Measurements from ENCODE around the gene DOK3. TPM values are rescaled to one million over a fixed set of nuclear protein-coding genes. Genes with fewer than 3 reads are reported as not detected.

DOK3 gene
- total RNA-seq, 8 experiments from 2014 or later, result 0.92 to 4.9 (median 2.4) TPM

- no peaks in the 10 kb centered on the region for H3K4me1 ChIP-seq (replicated peaks in 1 of 2)
- in situ Hi-C loops (cut with MboI; ENCODE audit: low pct_unique_long_range_greater_than_20kb in 2 of 9, low sequenced_read_pairs in 9 of 9, unreplicated experiment in 9 of 9), result no loop called here
- 75 to 100% (median 95%) methylated on average over 2 to 5 of the region's 12 CpGs; no CpG with 5 or more reads in 3 of the 10 experiments for WGBS, 10 experiments
- peak in 2 of 8 experiments; percentile 61 to 69 for ATAC-seq (replicated peaks in 6 of 8)
- no peak overlapping the region for H3K4me3 ChIP-seq
- no peak overlapping the region for H3K27ac ChIP-seq
Observed at GRCh38 chr5:177529247-177530203, 19.9 kb upstream of the DOK3 start.

GRCh38 chr5:177528631-177529030 is 19.0 kb upstream of the DOK3 start:
- ATAC-seq (replicated peaks in 6 of 8), result no peak
- in situ Hi-C loops (cut with MboI; ENCODE audit: low pct_unique_long_range_greater_than_20kb in 2 of 9, low sequenced_read_pairs in 9 of 9, unreplicated experiment in 9 of 9), result no loop called here
- 60 to 100% (median 97%) methylated on average over 1 to 8 of the region's 10 CpGs; no CpG with 5 or more reads in 2 of the 10 experiments for whole genome bisulfite sequencing, 10 experiments
- Histone ChIP-seq H3K27ac (no peak overlapping the region), H3K4me1 (replicated peaks in 1 of 2) (no peaks in the 10 kb centered on the region), H3K4me3 (no peak overlapping the region)

- in situ Hi-C loops (cut with MboI; ENCODE audit: low pct_unique_long_range_greater_than_20kb in 2 of 9, low sequenced_read_pairs in 9 of 9, unreplicated experiment in 9 of 9), result no loop called here
- no peak for ATAC-seq (replicated peaks in 6 of 8)
- WGBS, 10 experiments, result 95 to 100% (median 100%) methylated on average over 1 to 6 of the region's 8 CpGs; no CpG with 5 or more reads in 4 of the 10 experiments
Observed at GRCh38 chr5:177527595-177527994, 18.0 kb upstream of the DOK3 start.

GRCh38 chr5:177526791-177527190 is 17.2 kb upstream of the DOK3 start:
- Histone ChIP-seq H3K27ac (no peak overlapping the region), H3K4me3 (no peak overlapping the region), H3K4me1 (replicated peaks in 1 of 2) (no peaks in the 10 kb centered on the region)
- in situ Hi-C loops (cut with MboI; ENCODE audit: low pct_unique_long_range_greater_than_20kb in 2 of 9, low sequenced_read_pairs in 9 of 9, unreplicated experiment in 9 of 9), result no loop called here
- WGBS, 10 experiments, result 90 to 100% (median 96%) methylated on average over 2 to 5 of the region's 6 CpGs; no CpG with 5 or more reads in 5 of the 10 experiments
- no peak for ATAC-seq (replicated peaks in 6 of 8)

More at GRCh38 chr5:177527595-177527994, 18.0 kb upstream of the DOK3 start:
- Histone ChIP-seq H3K27ac (no peak overlapping the region), H3K4me3 (no peak overlapping the region), H3K4me1 (replicated peaks in 1 of 2) (no peaks in the 10 kb centered on the region)

GRCh38 chr5:177526191-177526590 is 16.6 kb upstream of the DOK3 start:
- no peak for ATAC-seq (replicated peaks in 6 of 8)
- Histone ChIP-seq H3K27ac (no peak overlapping the region), H3K4me3 (no peak overlapping the region), H3K4me1 (replicated peaks in 1 of 2) (no peaks in the 10 kb centered on the region)
- 80 to 100% (median 89%) methylated on average over 1 to 3 of the region's 4 CpGs; no CpG with 5 or more reads in 5 of the 10 experiments for WGBS, 10 experiments
- in situ Hi-C loops (cut with MboI; ENCODE audit: low pct_unique_long_range_greater_than_20kb in 2 of 9, low sequenced_read_pairs in 9 of 9, unreplicated experiment in 9 of 9), result no loop called here

- no peak overlapping the region for H3K27ac ChIP-seq
- H3K4me3 ChIP-seq, result no peak overlapping the region
- no peak for ATAC-seq (replicated peaks in 6 of 8)
- no peaks in the 10 kb centered on the region for H3K4me1 ChIP-seq (replicated peaks in 1 of 2)
- 80 to 83% methylated on average over 1 of the region's 10 CpGs; no CpG with 5 or more reads in 8 of the 10 experiments for WGBS, 10 experiments
- in situ Hi-C loops (cut with MboI; ENCODE audit: low pct_unique_long_range_greater_than_20kb in 2 of 9, low sequenced_read_pairs in 9 of 9, unreplicated experiment in 9 of 9), result loop anchor here in 1 of 9 experiments (25.0 kb wide), 1 partner anchor 138 kb away; the partner anchor contains the start of gene SLC34A1
Observed at GRCh38 chr5:177524941-177525655, 15.5 kb upstream of the DOK3 start.

GRCh38 chr5:177524539-177524900 is 14.9 kb upstream of the DOK3 start:
- no CpG with 5 or more reads among the region's 12 CpGs for WGBS, 10 experiments
- no peaks in the 10 kb centered on the region for H3K4me1 ChIP-seq (replicated peaks in 1 of 2)
- ATAC-seq (replicated peaks in 6 of 8), result peak in 1 of 8 experiments; percentile 13
- in situ Hi-C loops (cut with MboI; ENCODE audit: low pct_unique_long_range_greater_than_20kb in 2 of 9, low sequenced_read_pairs in 9 of 9, unreplicated experiment in 9 of 9), result loop anchor here in 1 of 9 experiments (25.0 kb wide), 1 partner anchor 137 kb away; the partner anchor contains the start of gene SLC34A1
- H3K4me3 ChIP-seq, result no peak overlapping the region
- no peak overlapping the region for H3K27ac ChIP-seq

- H3K4me3 ChIP-seq, result no peak overlapping the region
- H3K27ac ChIP-seq, result no peak overlapping the region
- in situ Hi-C loops (cut with MboI; ENCODE audit: low pct_unique_long_range_greater_than_20kb in 2 of 9, low sequenced_read_pairs in 9 of 9, unreplicated experiment in 9 of 9), result loop anchor here in 1 of 9 experiments (25.0 kb wide), 1 partner anchor 137 kb away; the partner anchor contains the start of gene SLC34A1
- H3K4me1 ChIP-seq (replicated peaks in 1 of 2), result peaks cover 4 to 5% of the 10 kb centered on the region in 2 donors
- WGBS, 10 experiments, result 80 to 100% (median 93%) methylated on average over 1 to 4 of the region's 19 CpGs; no CpG with 5 or more reads in 6 of the 10 experiments
- ATAC-seq (replicated peaks in 6 of 8), result peak in 4 of 8 experiments; percentile 11 to 17 (median 13)
Observed at GRCh38 chr5:177523711-177524538, 14.3 kb upstream of the DOK3 start.

- Histone ChIP-seq H3K4me1 (replicated peaks in 1 of 2) (peaks cover 5 to 6% of the 10 kb centered on the region in 2 donors), H3K27ac (no peak overlapping the region), H3K4me3 (no peak overlapping the region)
- no peak for ATAC-seq (replicated peaks in 6 of 8)
- WGBS, 10 experiments, result 100% methylated on average over 1 of the region's 2 CpGs; no CpG with 5 or more reads in 5 of the 10 experiments
- in situ Hi-C loops (cut with MboI; ENCODE audit: low pct_unique_long_range_greater_than_20kb in 2 of 9, low sequenced_read_pairs in 9 of 9, unreplicated experiment in 9 of 9), result loop anchor here in 1 of 9 experiments (25.0 kb wide), 1 partner anchor 134 kb away; the partner anchor contains the start of gene SLC34A1
Observed at GRCh38 chr5:177520916-177521513, 11.4 kb upstream of the DOK3 start.

GRCh38 chr5:177520271-177520670 is 10.6 kb upstream of the DOK3 start:
- no peak for ATAC-seq (replicated peaks in 6 of 8)
- in situ Hi-C loops (cut with MboI; ENCODE audit: low pct_unique_long_range_greater_than_20kb in 2 of 9, low sequenced_read_pairs in 9 of 9, unreplicated experiment in 9 of 9), result loop anchor here in 1 of 9 experiments (25.0 kb wide), 1 partner anchor 133 kb away; the partner anchor contains the start of gene SLC34A1
- WGBS, 10 experiments, result 80 to 100% (median 100%) methylated on average over 1 of the region's 3 CpGs; no CpG with 5 or more reads in 7 of the 10 experiments
- Histone ChIP-seq H3K27ac (no peak overlapping the region), H3K4me3 (no peak overlapping the region), H3K4me1 (replicated peaks in 1 of 2) (peaks cover 12 to 14% of the 10 kb centered on the region in 2 donors)

GRCh38 chr5:177519463-177520235 is 10.0 kb upstream of the DOK3 start:
- in situ Hi-C loops (cut with MboI; ENCODE audit: low pct_unique_long_range_greater_than_20kb in 2 of 9, low sequenced_read_pairs in 9 of 9, unreplicated experiment in 9 of 9), result loop anchor here in 1 of 9 experiments (25.0 kb wide), 1 partner anchor 132 kb away; the partner anchor contains the start of gene SLC34A1
- peaks cover 13 to 16% of the 10 kb centered on the region in 2 donors for H3K4me1 ChIP-seq (replicated peaks in 1 of 2)

More at GRCh38 chr5:177519463-177520235, 10.0 kb upstream of the DOK3 start:
- Histone ChIP-seq H3K27ac (no peak overlapping the region), H3K4me3 (no peak overlapping the region)
- no peak for ATAC-seq (replicated peaks in 6 of 8)
- WGBS, 10 experiments, result 46 to 100% (median 94%) methylated on average over 2 to 12 of the region's 13 CpGs; no CpG with 5 or more reads in 1 of the 10 experiments

Measured in motor neuron (in vitro differentiated cells).